Measurements from ENCODE around the gene RAB11A. TPM values are rescaled to one million over a fixed set of nuclear protein-coding genes. Genes with fewer than 3 reads are reported as not detected.
"Not testable (repeated sequence)": the region's sequence is repeated elsewhere in the genome, so short reads cannot be mapped to it uniquely, and the experiment has no call there.

Gene RAB11A
- polyA plus RNA-seq, 1 donor from 2014 or later: 600 TPM

- H3K9me2 ChIP-seq (ENCODE audit: insufficient read depth, low read length): no peaks in the 10 kb centered on the region
- H2AFZ ChIP-seq (ENCODE audit: low read depth, low read length): peak overlapping the region; percentile 69
- peak overlapping the region; percentile 97 for H3K4me3 ChIP-seq (ENCODE audit: low read length)
- H4K20me1 ChIP-seq (ENCODE audit: insufficient read depth): no peaks in the 10 kb centered on the region
- peak overlapping the region; percentile 60 for H3K4me2 ChIP-seq (ENCODE audit: low read length)
- TF ChIP-seq POLR2AphosphoS5 (IDR thresholded peaks at IDR 0.05) (peak; percentile 76), REST (IDR thresholded peaks at IDR 0.05; ENCODE audit: borderline replicate concordance) (peak; percentile 45), EZH2 (IDR thresholded peaks at IDR 0.05; ENCODE audit: borderline replicate concordance, insufficient read depth, low read length, poor library complexity, severe bottlenecking) (no peak), RAD21 (conservative IDR thresholded peaks at IDR 0.05) (peak; percentile 30), MXI1 (conservative IDR thresholded peaks at IDR 0.05; ENCODE audit: poor library complexity, severe bottlenecking) (peak; percentile 21), TAF1 (IDR thresholded peaks at IDR 0.05; ENCODE audit: low read depth) (peak; percentile 94), SMC3 (conservative IDR thresholded peaks at IDR 0.05; ENCODE audit: poor library complexity) (peak; percentile 34), EP300 (conservative IDR thresholded peaks at IDR 0.05; ENCODE audit: poor library complexity, severe bottlenecking) (no peak)
- peaks cover 43% of the 10 kb centered on the region for H3K79me2 ChIP-seq (replicated peaks; ENCODE audit: insufficient read depth, low read length)
- H3K27me3 ChIP-seq (ENCODE audit: insufficient read depth, low read depth, low read length): no peaks in the 10 kb centered on the region
- peaks cover 9% of the 10 kb centered on the region for H3F3A ChIP-seq (ENCODE audit: insufficient read depth, low read length, poor library complexity, severe bottlenecking)
- H3K9ac ChIP-seq (ENCODE audit: low read length): peak overlapping the region; percentile 99
- peak overlapping the region; percentile 98 for H3K27ac ChIP-seq (ENCODE audit: low read length)
- no peaks in the 10 kb centered on the region for H3K36me3 ChIP-seq (ENCODE audit: insufficient read depth, low read length)
- no peaks in the 10 kb centered on the region for H3K9me3 ChIP-seq (ENCODE audit: low read length)
These were observed 922 bp downstream of the RAB11A start for GRCh38 chr15:65869954-65870871.

GRCh38 chr15:65870889-65871533, 1.7 kb downstream of the RAB11A start:
- Histone ChIP-seq H3K9me2 (ENCODE audit: insufficient read depth, low read length) (no peaks in the 10 kb centered on the region), H3K4me2 (ENCODE audit: low read length) (peak overlapping the region; percentile 60), H3K4me3 (ENCODE audit: low read length) (peak overlapping the region; percentile 97), H3K36me3 (ENCODE audit: insufficient read depth, low read length) (no peaks in the 10 kb centered on the region), H3K27ac (ENCODE audit: low read length) (peak overlapping the region; percentile 98), H3K27me3 (ENCODE audit: insufficient read depth, low read depth, low read length) (no peaks in the 10 kb centered on the region), H3K79me2 (replicated peaks; ENCODE audit: insufficient read depth, low read length) (peaks cover 51% of the 10 kb centered on the region), H4K20me1 (ENCODE audit: insufficient read depth) (no peaks in the 10 kb centered on the region), H3K9me3 (ENCODE audit: low read length) (no peaks in the 10 kb centered on the region), H3K9ac (ENCODE audit: low read length) (peak overlapping the region; percentile 99), H3F3A (ENCODE audit: insufficient read depth, low read length, poor library complexity, severe bottlenecking) (peaks cover 9% of the 10 kb centered on the region), H2AFZ (ENCODE audit: low read depth, low read length) (peak overlapping the region; percentile 5)
- TF ChIP-seq TAF1 (IDR thresholded peaks at IDR 0.05; ENCODE audit: low read depth): no peak
- peak; percentile 61 for TF ChIP-seq POLR2AphosphoS5 (IDR thresholded peaks at IDR 0.05)
- TF ChIP-seq EZH2 (IDR thresholded peaks at IDR 0.05; ENCODE audit: borderline replicate concordance, insufficient read depth, low read length, poor library complexity, severe bottlenecking): no peak
- TF ChIP-seq EP300 (conservative IDR thresholded peaks at IDR 0.05; ENCODE audit: poor library complexity, severe bottlenecking): no peak
- TF ChIP-seq MXI1 (conservative IDR thresholded peaks at IDR 0.05; ENCODE audit: poor library complexity, severe bottlenecking): peak; percentile 2
- no peak for TF ChIP-seq CTCF (IDR thresholded peaks at IDR 0.05; ENCODE audit: poor library complexity, severe bottlenecking)
- TF ChIP-seq RAD21 (conservative IDR thresholded peaks at IDR 0.05): no peak
- no peak for TF ChIP-seq REST (IDR thresholded peaks at IDR 0.05; ENCODE audit: borderline replicate concordance)
- no peak for TF ChIP-seq SMC3 (conservative IDR thresholded peaks at IDR 0.05; ENCODE audit: poor library complexity)

- not testable (repeated sequence) for H3K9me3 ChIP-seq (ENCODE audit: low read length); H3K27me3 ChIP-seq (ENCODE audit: insufficient read depth, low read depth, low read length); H3K27ac ChIP-seq (ENCODE audit: low read length); H2AFZ ChIP-seq (ENCODE audit: low read depth, low read length); H3K9ac ChIP-seq (ENCODE audit: low read length); H4K20me1 ChIP-seq (ENCODE audit: insufficient read depth); H3K36me3 ChIP-seq (ENCODE audit: insufficient read depth, low read length); H3K4me2 ChIP-seq (ENCODE audit: low read length); H3K9me2 ChIP-seq (ENCODE audit: insufficient read depth, low read length); H3F3A ChIP-seq (ENCODE audit: insufficient read depth, low read length, poor library complexity, severe bottlenecking)
- peak overlapping the region; percentile 97 for H3K4me3 ChIP-seq (ENCODE audit: low read length)
- peaks cover 60% of the 10 kb centered on the region for H3K79me2 ChIP-seq (replicated peaks; ENCODE audit: insufficient read depth, low read length)
These were observed 2.6 kb downstream of the RAB11A start for GRCh38 chr15:65871886-65872285.
